Lower lobe of right lung (tissue), 2 donors: ENCODE measurements around the gene SPAST. TPM values are rescaled to one million over a fixed set of nuclear protein-coding genes. Genes with fewer than 3 reads are reported as not detected.
"Not testable (repeated sequence)": the region's sequence is repeated elsewhere in the genome, so short reads cannot be mapped to it uniquely, and the experiment has no call there.

Source experiments
- ATAC-seq, 2 donors: fragments of 200-7000 bp; cut with Tn5 transposase; one replicate each; pipeline ENCODE4 v1.9.1; 2020 to 2022; ENCODE audit warnings: mild to moderate bottlenecking in 2 of 2, moderate library complexity in 2 of 2
- DNase-seq: peaks from one replicate; pipeline ENCODE4 v3.0.0-alpha.2; 2020
- H3K27ac ChIP-seq: fragments of 200-600 bp; one replicate; pipeline ENCODE4 v1.8.0; 2022
- H3K27me3 ChIP-seq: fragments of 200-600 bp; one replicate; pipeline ENCODE4 v1.8.0; 2022; ENCODE audit warnings: low read depth
- H3K36me3 ChIP-seq: fragments of 200-600 bp; one replicate; pipeline ENCODE4 v1.8.0; 2022; ENCODE audit warnings: mild to moderate bottlenecking
- H3K4me1 ChIP-seq: fragments of 200-600 bp; one replicate; pipeline ENCODE4 v1.8.0; 2022
- H3K4me3 ChIP-seq: fragments of 200-600 bp; one replicate; pipeline ENCODE4 v1.8.0; 2022; ENCODE audit warnings: mild to moderate bottlenecking
- H3K9me3 ChIP-seq: fragments of 200-600 bp; one replicate; pipeline ENCODE4 v1.8.0; 2022
- CTCF ChIP-seq: fragments of 200-600 bp; IDR thresholded peaks from one replicate; pipeline ENCODE4 v1.8.0; 2022; ENCODE audit warnings: antibody characterized with exemption, mild to moderate bottlenecking
- intact Hi-C: fragments of 100-400 bp; cut with DNase I; formaldehyde crosslinking; loops from one replicate; pipeline ENCODE4 v1.11.0; 2022
- long read RNA-seq: library from polyadenylated mRNA; unstranded; transcript quantifications from one replicate; pipeline ENCODE4 v2.0.0, GENCODE V29; 2021
- total RNA-seq: library from RNA; stranded (reverse); fragmentation: NEBNext Ultra II Directional; extraction: Animal tissue kit (Norgen Biotek cat#: 25700); gene quantifications from one replicate; pipeline ENCODE4 v1.2.1, GENCODE V29; 2021
- donor health status: DM: no; HTN: yes; CAD: no; lungs with severe emphysema.

The SPAST gene
- total RNA-seq, result 18.7 TPM
- long read RNA-seq, full-length matches to known transcripts, result 4 of 12 reads
- long read RNA-seq, partial matches to known transcripts, result 2 of 12 reads
- long read RNA-seq, other reads (novel, unspliced or antisense), result 6 of 12 reads

GRCh38 chr2:32063310-32064020, at the start of gene SPAST:
Gene SPAST (plus strand): TSS chr2:32063556. CDS start chr2:32063832, 276 bp downstream.
- TF ChIP-seq CTCF, result peak; percentile 62
- intact Hi-C loops, result no loop called here
- Histone ChIP-seq H3K4me1 (peaks cover 27% of the 10 kb centered on the region), H3K27me3 (no peaks in the 10 kb centered on the region), H3K27ac (peak within 1 kb of the TSS; percentile 86), H3K4me3 (peak within 1 kb of the TSS; percentile 97), H3K36me3 (peaks cover 6% of the 10 kb centered on the region), H3K9me3 (no peaks in the 10 kb centered on the region)
- DNase-seq (peak; percentile 99), ATAC-seq (peak; percentile 97 to 99)

- H3K9me3 ChIP-seq, H3K27ac ChIP-seq, H3K4me1 ChIP-seq, H3K4me3 ChIP-seq, intact Hi-C loops, H3K27me3 ChIP-seq, ATAC-seq, DNase-seq: not testable (repeated sequence)
- H3K36me3 ChIP-seq, result peaks cover 61% of the 10 kb centered on the region
Measured at GRCh38 chr2:32018789-32019482, 44.4 kb upstream of the SPAST start.

- not testable (repeated sequence) for DNase-seq
Measured at GRCh38 chr2:32034198-32034887, 29.0 kb upstream of the SPAST start.

GRCh38 chr2:32039447-32040219, 23.7 kb upstream of the SPAST start, which contains the start of gene DPY30:
Gene DPY30 (minus strand): TSS chr2:32039805. CDS start chr2:32039456, 349 bp downstream.
- peaks cover 14% of the 10 kb centered on the region for H3K4me1 ChIP-seq
- TF ChIP-seq CTCF, result no peak
- peak within 1 kb of the TSS; percentile 78 for H3K4me3 ChIP-seq
- H3K27ac ChIP-seq, result peak within 1 kb of the TSS; percentile 82
- no peaks in the 10 kb centered on the region for H3K9me3 ChIP-seq
- peaks cover 20% of the 10 kb centered on the region for H3K36me3 ChIP-seq
- H3K27me3 ChIP-seq, result no peaks in the 10 kb centered on the region
- intact Hi-C loops, result no loop called here
- ATAC-seq, result peak; percentile 99
- DNase-seq, result peak; percentile 96

More at GRCh38 chr2:32034198-32034887, 29.0 kb upstream of the SPAST start:
- H3K27me3 ChIP-seq, H3K4me1 ChIP-seq, ATAC-seq, H3K27ac ChIP-seq, H3K4me3 ChIP-seq, intact Hi-C loops, H3K9me3 ChIP-seq: not testable (repeated sequence)
- peaks cover 48% of the 10 kb centered on the region for H3K36me3 ChIP-seq

- no peaks in the 10 kb centered on the region for H3K27me3 ChIP-seq
- DNase-seq, result no peak
- no peak for TF ChIP-seq CTCF
- intact Hi-C loops, result no loop called here
- peaks cover 11% of the 10 kb centered on the region for H3K4me1 ChIP-seq
- H3K27ac ChIP-seq, result no peak overlapping the region
- H3K9me3 ChIP-seq, result no peaks in the 10 kb centered on the region
- ATAC-seq, result no peak
- H3K36me3 ChIP-seq, result no peaks in the 10 kb centered on the region
- H3K4me3 ChIP-seq, result no peak overlapping the region
Measured at GRCh38 chr2:32043561-32043960, 19.8 kb upstream of the SPAST start.
